ENCODE data around the gene HNRNPA1L2.

DNA sequence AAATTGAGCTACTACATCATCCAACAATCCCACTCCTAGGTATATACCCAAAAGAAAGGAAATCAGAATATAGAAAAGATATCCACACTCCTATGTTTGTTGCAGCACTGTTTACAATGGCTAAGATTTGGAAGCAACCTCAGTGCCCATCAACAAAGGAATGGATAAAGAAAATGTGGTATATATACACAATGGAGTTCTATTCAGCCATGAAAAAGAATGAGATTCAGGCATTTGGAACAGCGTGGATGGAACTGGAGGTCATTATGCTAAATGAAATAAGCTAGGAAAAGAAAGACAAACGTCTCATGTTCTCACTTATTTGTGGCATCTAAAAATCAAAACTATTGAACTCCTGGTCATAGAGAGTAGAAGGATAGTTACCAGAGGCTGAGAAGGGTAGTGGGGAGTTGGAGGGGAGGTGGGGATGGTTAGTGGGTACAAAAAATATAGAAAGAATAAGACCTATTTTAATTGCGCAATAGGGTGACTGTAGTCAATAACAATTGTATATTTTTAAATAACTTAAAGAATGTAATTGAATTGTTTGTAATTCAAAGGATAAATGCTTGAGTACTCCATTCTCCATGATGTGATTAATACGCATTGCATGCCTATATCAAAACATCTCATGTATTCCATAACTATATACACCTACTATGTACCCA is 27.0 kb upstream of the HNRNPA1L2 start:
- TF ChIP-seq TAF1 (IDR thresholded peaks at IDR 0.05; ENCODE audit: borderline replicate concordance, low read depth, low read length): no peak
- TF ChIP-seq POLR2A (IDR thresholded peaks at IDR 0.05; ENCODE audit: low read depth, low read length): no peak

All from GM12892 (cell line).